NB4 (cell line): Measurements from ENCODE around the gene ZNF229.
"Not testable (repeated sequence)": the region's sequence is repeated elsewhere in the genome, so short reads cannot be mapped to it uniquely, and the experiment has no call there.

Source experiments
- DNase-seq: peaks from one replicate; pipeline ENCODE4 v3.0.0; 2010; ENCODE audit warnings: low read depth
- H3K4me3 ChIP-seq: one replicate; pipeline ENCODE4 v1.5.1; 2011; ENCODE audit warnings: mild to moderate bottlenecking, low read depth, low read length, moderate library complexity
- CTCF ChIP-seq: IDR thresholded peaks from one replicate; pipeline ENCODE4 v1.5.1; 2012; ENCODE audit warnings: low read depth, low read length
- MAX ChIP-seq: IDR thresholded peaks from 2 replicates; pipeline ENCODE4 v1.6.1; 2011; ENCODE audit warnings: low read depth, low read length
- MYC ChIP-seq: IDR thresholded peaks from 2 replicates; pipeline ENCODE4 v1.6.1; 2011; ENCODE audit warnings: low read depth, low read length
- POLR2A ChIP-seq: IDR thresholded peaks from 2 replicates; pipeline ENCODE4 v1.6.1; 2011; ENCODE audit warnings: mild to moderate bottlenecking; ENCODE audit not compliant: insufficient read length; ENCODE audit errors: extremely low read depth

Gene ZNF229

GRCh38 chr19:44447916-44448674, at the start of gene ZNF229:
Gene ZNF229, minus strand, starts transcription at chr19:44448472. Its CDS starts 5,625 bp downstream, at chr19:44442847.
- TF ChIP-seq MYC (no peak), CTCF (no peak), MAX (no peak), POLR2A (no peak)
- H3K4me3 ChIP-seq, result no peak within 1 kb of the TSS
- no peak for DNase-seq

- no peak for DNase-seq
- TF ChIP-seq CTCF, result no peak
- TF ChIP-seq MAX, result no peak
- TF ChIP-seq POLR2A, result no peak
- no peak for TF ChIP-seq MYC
- H3K4me3 ChIP-seq, result no peak overlapping the region
These were observed 48.4 kb upstream of the ZNF229 start for GRCh38 chr19:44496711-44497110.

- peak; percentile 22 for DNase-seq
- TF ChIP-seq CTCF (no peak), MAX (no peak), MYC (no peak), POLR2A (no peak)
- H3K4me3 ChIP-seq, result no peak overlapping the region
These were observed 28.5 kb upstream of the ZNF229 start for GRCh38 chr19:44476559-44477408.

GRCh38 chr19:44468730-44469129, 20.5 kb upstream of the ZNF229 start:
- not testable (repeated sequence) for H3K4me3 ChIP-seq, DNase-seq

- not testable (repeated sequence) for DNase-seq, H3K4me3 ChIP-seq
These were observed 14.5 kb upstream of the ZNF229 start for GRCh38 chr19:44462600-44463286.

- DNase-seq, H3K4me3 ChIP-seq: not testable (repeated sequence)
These were observed 7.7 kb upstream of the ZNF229 start for GRCh38 chr19:44456016-44456415.

GRCh38 chr19:44455100-44455499, 6.8 kb upstream of the ZNF229 start:
- no peak for DNase-seq
- TF ChIP-seq POLR2A, result no peak
- no peak for TF ChIP-seq MAX
- no peak for TF ChIP-seq MYC
- no peak for TF ChIP-seq CTCF
- H3K4me3 ChIP-seq, result no peak overlapping the region
